Transverse colon (tissue), 4 donors: ENCODE measurements around the gene GSKIP. TPM values are rescaled to one million over a fixed set of nuclear protein-coding genes. Genes with fewer than 3 reads are reported as not detected.

Experiments used
- DNase-seq: peaks from one replicate; pipeline ENCODE4 v3.0.0-alpha.2; 2019
- H3K27ac ChIP-seq, 4 donors: fragments of 200-600 bp; sonication (generic); 2 replicates each; pipeline ENCODE4 v1.5.1; 2016 to 2018; ENCODE audit warnings: inconsistent platforms in 4 of 4
- H3K27me3 ChIP-seq: fragments of 200-600 bp; sonication (generic); 2 replicates; pipeline ENCODE4 v1.5.1; 2017; ENCODE audit warnings: inconsistent platforms
- H3K36me3 ChIP-seq, 4 donors: fragments of 200-600 bp; sonication (generic); 2 replicates each; pipeline ENCODE4 v1.5.1; 2017 to 2019; ENCODE audit warnings: inconsistent platforms in 4 of 4
- H3K4me1 ChIP-seq, 4 donors: fragments of 200-600 bp; sonication (generic); 2 replicates each; pipeline ENCODE4 v1.5.1; 2017 to 2020; ENCODE audit warnings: inconsistent platforms in 4 of 4
- H3K4me3 ChIP-seq, 4 donors: fragments of 200-600 bp; sonication (generic); 1 replicate in 1 of 4; 2 replicates in 3 of 4; pipeline versions ENCODE4 v1.5.1 to v1.6.1; 2017 to 2019; ENCODE audit warnings: inconsistent platforms in 4 of 4
- H3K9me3 ChIP-seq, 2 donors: fragments of 200-600 bp; sonication (generic); 2 replicates each; pipeline ENCODE4 v1.5.1; 2017 to 2019; ENCODE audit warnings: inconsistent platforms in 2 of 2
- CTCF ChIP-seq, 5 experiments: fragments of 200-600 bp in 3 of 5; fragments of 450-650 bp in 2 of 5; sonication (generic) in 3 of 5; IDR thresholded peaks; 1 replicate in 2 of 5; 2 replicates in 3 of 5; pipeline ENCODE4 v1.5.1; 2016 to 2017; ENCODE audit warnings: antibody characterized with exemption in 5 of 5, inconsistent platforms in 3 of 5, mild to moderate bottlenecking in 2 of 5, moderate library complexity in 1 of 5
- EP300 ChIP-seq: sonication (generic); formaldehyde crosslinking; IDR thresholded peaks from one replicate; pipeline ENCODE4 v1.6.1; 2017; ENCODE audit warnings: antibody characterized with exemption, low read depth
- POLR2A ChIP-seq: fragments of 450-650 bp; IDR thresholded peaks from one replicate; pipeline ENCODE4 v1.6.1; 2016; ENCODE audit warnings: antibody characterized with exemption, mild to moderate bottlenecking, moderate library complexity
- POLR2AphosphoS5 ChIP-seq, 3 donors: sonication (generic); formaldehyde crosslinking; IDR thresholded peaks; one replicate each; pipeline ENCODE4 v1.6.1; 2016; ENCODE audit warnings: antibody characterized with exemption in 3 of 3
- WGBS, 2 donors: methylation state at CpG; one replicate each; pipeline ENCODE4 v1.1.5; 2018; ENCODE audit warnings: low coverage in 1 of 2; 5-methylcytosine and 5-hydroxymethylcytosine counted together
- in situ Hi-C, 4 donors: fragments of 200-750 bp; cut with MboI; loops; one replicate each; pipeline versions ENCODE4 v1.15.0 to v1.15.1; 2017; ENCODE audit warnings: low sequenced_read_pairs in 3 of 4, low pct_ligation_motif_present in 1 of 4, low pct_unique_long_range_greater_than_20kb in 1 of 4
- intact Hi-C: fragments of 100-400 bp; cut with DNase I; formaldehyde crosslinking; loops from one replicate; pipeline ENCODE4 v1.15.1; 2023; ENCODE audit warnings: low total_unique reads
- total RNA-seq, 4 donors: library from RNA; depleted of rRNA; stranded (reverse); fragments of >200 nt; gene quantifications; one replicate each; pipeline ENCODE4 v1.1.0, GENCODE V29; 2016

Gene GSKIP
- total RNA-seq, 4 donors from 2014 or later = 41.0 to 151 (median 64.9) TPM

GRCh38 chr14:96408608-96409007 is 45.3 kb downstream of the GSKIP start:
- Histone ChIP-seq H3K36me3 (no peaks in the 10 kb centered on the region), H3K4me3 (no peak overlapping the region), H3K4me1 (no peaks in the 10 kb centered on the region), H3K27ac (no peak overlapping the region), H3K9me3 (no peaks in the 10 kb centered on the region), H3K27me3 (no peaks in the 10 kb centered on the region)
- no peak for DNase-seq
- TF ChIP-seq CTCF (IDR thresholded peaks at IDR 0.05) (no peak), POLR2A (no peak), POLR2AphosphoS5 (IDR thresholded peaks at IDR 0.05) (no peak), EP300 (no peak)
- intact Hi-C loops = no loop called here
- in situ Hi-C loops = loop anchor here in 2 of 4 donors (25.0 kb wide), 1 partner anchor 321 kb away; no protein-coding TSS in a partner anchor
- WGBS, 2 donors = 74 to 81% methylated on average over 5 to 12 of the region's 12 CpGs

- H3K36me3 ChIP-seq = no peaks in the 10 kb centered on the region
- no peak overlapping the region for H3K4me3 ChIP-seq
- DNase-seq = no peak
- TF ChIP-seq CTCF (IDR thresholded peaks at IDR 0.05) (no peak), POLR2AphosphoS5 (IDR thresholded peaks at IDR 0.05) (no peak), POLR2A (no peak), EP300 (no peak)
- in situ Hi-C loops = loop anchor here in 3 of 4 donors (10.0 to 25.0 kb wide), 3 partner anchors 115 to 322 kb away; no protein-coding TSS in a partner anchor
- 88 to 91% methylated on average over 9 of the region's 9 CpGs for WGBS, 2 donors
- intact Hi-C loops = no loop called here
- H3K27me3 ChIP-seq = no peaks in the 10 kb centered on the region
- H3K27ac ChIP-seq = no peak overlapping the region
- H3K9me3 ChIP-seq = no peaks in the 10 kb centered on the region
- H3K4me1 ChIP-seq = no peaks in the 10 kb centered on the region
These were observed 46.4 kb downstream of the GSKIP start for GRCh38 chr14:96409701-96410100.

GRCh38 chr14:96410119-96410518 is 46.8 kb downstream of the GSKIP start:
- no peaks in the 10 kb centered on the region for H3K36me3 ChIP-seq
- H3K9me3 ChIP-seq = no peaks in the 10 kb centered on the region
- 80 to 91% methylated on average over 4 of the region's 4 CpGs for WGBS, 2 donors
- DNase-seq = no peak
- intact Hi-C loops (no loop called here), in situ Hi-C loops (loop anchor here in 3 of 4 donors (10.0 to 25.0 kb wide), 3 partner anchors 115 to 323 kb away; no protein-coding TSS in a partner anchor)
- H3K4me1 ChIP-seq = no peaks in the 10 kb centered on the region
- H3K27me3 ChIP-seq = no peaks in the 10 kb centered on the region
- no peak overlapping the region for H3K4me3 ChIP-seq
- H3K27ac ChIP-seq = no peak overlapping the region
- no peak for TF ChIP-seq POLR2A
- no peak for TF ChIP-seq CTCF (IDR thresholded peaks at IDR 0.05)
- no peak for TF ChIP-seq POLR2AphosphoS5 (IDR thresholded peaks at IDR 0.05)

- intact Hi-C loops (no loop called here), in situ Hi-C loops (loop anchor here in 3 of 4 donors (10.0 to 25.0 kb wide), 3 partner anchors 119 to 326 kb away; no protein-coding TSS in a partner anchor)
- Histone ChIP-seq H3K4me3 (no peak overlapping the region), H3K4me1 (no peaks in the 10 kb centered on the region), H3K27me3 (no peaks in the 10 kb centered on the region), H3K9me3 (no peaks in the 10 kb centered on the region), H3K27ac (no peak overlapping the region), H3K36me3 (no peaks in the 10 kb centered on the region)
- TF ChIP-seq POLR2A (no peak), CTCF (IDR thresholded peaks at IDR 0.05) (no peak), EP300 (no peak)
- no peak for DNase-seq
- 88% methylated on average over 5 of the region's 5 CpGs; no CpG with 5 or more reads in 1 of the 2 donors for WGBS, 2 donors
These were observed 50.2 kb downstream of the GSKIP start for GRCh38 chr14:96413526-96413925.
